ENCODE results near the gene MAGI2. TPM values are rescaled to one million over a fixed set of nuclear protein-coding genes. Genes with fewer than 3 reads are reported as not detected.

The MAGI2 gene
- total and polyA plus RNA-seq, 2 experiments from 2014 or later, result 10.4 to 26.4 TPM

GRCh38 chr7:78311181-78311580, 1142.3 kb downstream of the MAGI2 start:
- Histone ChIP-seq H3K4me2 (no peak overlapping the region), H3F3A (replicated peaks; ENCODE audit: low read depth) (no peaks in the 10 kb centered on the region), H3K4me1 (ENCODE audit: insufficient read depth) (no peaks in the 10 kb centered on the region; the same call in none of the 2 replicates), H3K36me3 (ENCODE audit: insufficient read depth) (no peaks in the 10 kb centered on the region), H3K9me2 (ENCODE audit: insufficient read depth) (no peaks in the 10 kb centered on the region), H2AFZ (no peak overlapping the region), H3K27ac (ENCODE audit: low read depth) (no peak overlapping the region), H4K20me1 (replicated peaks; ENCODE audit: insufficient read depth) (no peaks in the 10 kb centered on the region), H3K79me2 (replicated peaks; ENCODE audit: insufficient read depth) (no peaks in the 10 kb centered on the region), H3K27me3 (ENCODE audit: insufficient read depth) (no peaks in the 10 kb centered on the region), H3K4me3 (no peak overlapping the region)
- H3K27me3 Mint-ChIP-seq (ENCODE audit: insufficient read depth, low read depth, poor library complexity), result no peaks in the 10 kb centered on the region
- no peak for DNase-seq (ENCODE audit: low spot score)
- no peak for TF ChIP-seq JUNB (IDR thresholded peaks at IDR 0.05; ENCODE audit: unreplicated experiment)
- no peak for ATAC-seq
- peaks cover 7% of the 10 kb centered on the region; the same call in 1 of the 3 replicates for H3K36me3 Mint-ChIP-seq (ENCODE audit: low read depth)
- H3K9me3 Mint-ChIP-seq, result no peaks in the 10 kb centered on the region
- no peak overlapping the region for H3K27ac Mint-ChIP-seq
- H3K4me3 Mint-ChIP-seq, result no peak overlapping the region
- H3K4me1 Mint-ChIP-seq, result peaks cover 6% of the 10 kb centered on the region; the same call in 2 of the 3 replicates

GRCh38 chr7:78307892-78308291, 1145.6 kb downstream of the MAGI2 start:
- Histone ChIP-seq H4K20me1 (replicated peaks; ENCODE audit: insufficient read depth) (no peaks in the 10 kb centered on the region), H3K4me1 (ENCODE audit: insufficient read depth) (no peaks in the 10 kb centered on the region; the same call in none of the 2 replicates), H3K4me3 (no peak overlapping the region), H3K9me2 (ENCODE audit: insufficient read depth) (no peaks in the 10 kb centered on the region), H3F3A (replicated peaks; ENCODE audit: low read depth) (no peaks in the 10 kb centered on the region), H3K79me2 (replicated peaks; ENCODE audit: insufficient read depth) (no peaks in the 10 kb centered on the region), H3K27ac (ENCODE audit: low read depth) (no peak overlapping the region), H3K36me3 (ENCODE audit: insufficient read depth) (no peaks in the 10 kb centered on the region), H3K4me2 (no peak overlapping the region), H3K27me3 (ENCODE audit: insufficient read depth) (no peaks in the 10 kb centered on the region), H2AFZ (no peak overlapping the region)
- no peaks in the 10 kb centered on the region for H3K27me3 Mint-ChIP-seq (ENCODE audit: insufficient read depth, low read depth, poor library complexity)
- H3K36me3 Mint-ChIP-seq (ENCODE audit: low read depth), result peaks cover 7% of the 10 kb centered on the region; the same call in 1 of the 3 replicates
- ATAC-seq (no peak), DNase-seq (ENCODE audit: low spot score) (no peak)
- H3K4me1 Mint-ChIP-seq, result peaks cover 10% of the 10 kb centered on the region; the same call in 2 of the 3 replicates
- no peak overlapping the region for H3K27ac Mint-ChIP-seq
- no peaks in the 10 kb centered on the region for H3K9me3 Mint-ChIP-seq
- H3K4me3 Mint-ChIP-seq, result no peak overlapping the region
- TF ChIP-seq ZNF462 (CRISPR knock-in tag; IDR thresholded peaks at IDR 0.05) (no peak), CTCF (conservative IDR thresholded peaks at IDR 0.05; ENCODE audit: low read depth in 2 of 2) (no peak), POLR2AphosphoS5 (IDR thresholded peaks at IDR 0.05; ENCODE audit: low read depth) (no peak), ETS1 (IDR thresholded peaks at IDR 0.05) (no peak), ZNF114 (CRISPR knock-in tag; IDR thresholded peaks at IDR 0.05) (no peak), ZNF331 (CRISPR knock-in tag; IDR thresholded peaks at IDR 0.05; ENCODE audit: low read depth) (no peak), STAT1 (IDR thresholded peaks at IDR 0.05; ENCODE audit: unreplicated experiment) (no peak), NANOG (IDR thresholded peaks at IDR 0.05; ENCODE audit: borderline replicate concordance) (no peak), EZH2phosphoT487 (IDR thresholded peaks at IDR 0.05; ENCODE audit: unreplicated experiment) (no peak), EZH2 (IDR thresholded peaks at IDR 0.05; ENCODE audit: low read depth, unreplicated experiment) (no peak), JUNB (IDR thresholded peaks at IDR 0.05; ENCODE audit: unreplicated experiment) (no peak)
